ENCODE data around the gene USP26.
"Not testable (repeated sequence)": the region's sequence is repeated elsewhere in the genome, so short reads cannot be mapped to it uniquely, and the experiment has no call there.

Gene USP26

DNA sequence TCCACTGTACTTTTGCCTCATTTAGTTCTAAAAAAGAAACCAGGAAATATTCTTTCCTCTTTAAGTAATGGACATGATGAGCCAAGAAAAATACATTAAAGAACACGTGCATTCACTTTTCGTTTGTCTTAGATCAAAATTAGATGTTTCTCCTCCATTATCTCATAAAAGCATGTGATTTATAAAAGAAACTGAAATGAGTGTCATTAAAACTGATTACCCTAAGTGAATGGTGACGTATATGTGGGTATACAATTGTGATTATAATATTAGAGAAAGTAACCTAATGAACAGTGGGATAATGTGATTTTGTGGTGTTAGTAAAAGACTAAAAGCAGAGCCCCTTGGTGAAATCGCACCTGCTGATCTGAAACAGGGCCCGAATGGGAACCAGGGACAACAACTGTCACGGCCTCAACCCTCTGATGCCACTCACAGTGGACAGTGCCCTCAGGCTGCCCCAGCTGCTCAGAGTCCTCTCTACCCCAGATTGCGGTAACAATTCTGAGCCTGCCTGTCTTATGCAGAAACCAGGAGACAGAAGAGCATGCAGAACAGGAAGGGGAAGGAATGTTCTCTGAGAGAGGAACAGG lies 112.8 kb downstream of the USP26 start:
- DNase-seq: no peak
- no peak overlapping the region for H3K27ac ChIP-seq (ENCODE audit: insufficient read depth, low read length, poor library complexity, severe bottlenecking)
- no peaks in the 10 kb centered on the region for H3K9me3 ChIP-seq (ENCODE audit: control insufficient read depth, low read length)
- H3K36me3 ChIP-seq (ENCODE audit: control insufficient read depth, insufficient read depth, low read length): no peaks in the 10 kb centered on the region
- H3K4me1 ChIP-seq (ENCODE audit: control insufficient read depth, insufficient read depth, low read length, poor library complexity, severe bottlenecking): no peaks in the 10 kb centered on the region
- no peaks in the 10 kb centered on the region for H3K27me3 ChIP-seq (replicated peaks; ENCODE audit: control insufficient read depth, insufficient read depth, low read length, poor library complexity, severe bottlenecking)
- H3K4me3 ChIP-seq (ENCODE audit: insufficient read depth, low read depth, low read length, poor library complexity, severe bottlenecking): no peak overlapping the region

DNA sequence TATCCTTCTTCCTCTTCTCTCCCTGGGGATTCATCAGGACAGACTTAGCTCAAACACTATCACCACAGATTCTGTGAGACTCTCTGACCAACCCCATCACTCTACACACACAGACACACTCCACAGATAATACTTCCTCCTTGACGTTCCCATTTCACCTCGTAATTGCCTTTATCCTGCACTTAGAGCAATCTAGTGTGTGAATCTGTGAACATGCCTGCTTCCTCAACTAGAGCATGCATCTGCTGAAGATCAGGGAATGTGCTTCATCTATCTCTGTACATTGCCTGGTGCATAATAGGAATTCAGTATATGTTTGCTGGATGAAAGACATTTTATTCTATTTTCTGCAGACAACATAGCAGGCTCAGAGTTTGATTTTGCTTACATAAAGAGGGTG lies 113.4 kb downstream of the USP26 start:
- no peaks in the 10 kb centered on the region for H3K4me1 ChIP-seq (ENCODE audit: control insufficient read depth, insufficient read depth, low read length, poor library complexity, severe bottlenecking)
- H3K36me3 ChIP-seq (ENCODE audit: control insufficient read depth, insufficient read depth, low read length): no peaks in the 10 kb centered on the region
- H3K4me3 ChIP-seq (ENCODE audit: insufficient read depth, low read depth, low read length, poor library complexity, severe bottlenecking): no peak overlapping the region
- H3K27me3 ChIP-seq (replicated peaks; ENCODE audit: control insufficient read depth, insufficient read depth, low read length, poor library complexity, severe bottlenecking): no peaks in the 10 kb centered on the region
- no peak overlapping the region for H3K27ac ChIP-seq (ENCODE audit: insufficient read depth, low read length, poor library complexity, severe bottlenecking)
- H3K9me3 ChIP-seq (ENCODE audit: control insufficient read depth, low read length): no peaks in the 10 kb centered on the region
- DNase-seq: no peak

DNA sequence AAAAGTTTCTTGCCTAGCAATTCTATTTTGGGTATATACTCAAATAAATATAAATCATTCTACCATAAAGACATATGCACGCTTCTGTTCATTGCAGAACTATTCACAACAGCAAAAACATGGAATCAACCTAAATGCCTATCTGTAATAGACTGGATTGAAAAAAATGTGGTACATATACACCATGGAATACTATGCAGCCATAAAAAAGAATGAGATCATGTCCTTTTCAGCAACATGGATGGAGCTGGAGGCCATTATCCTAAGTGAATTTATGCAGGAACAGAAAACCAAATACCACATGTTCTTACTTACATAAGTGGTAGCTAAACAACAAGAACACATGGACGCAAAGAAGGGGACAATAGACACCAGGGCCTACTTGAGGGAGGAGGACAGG lies 116.9 kb downstream of the USP26 start:
- H3K36me3 ChIP-seq (ENCODE audit: control insufficient read depth, insufficient read depth, low read length); H3K27me3 ChIP-seq (replicated peaks; ENCODE audit: control insufficient read depth, insufficient read depth, low read length, poor library complexity, severe bottlenecking); H3K27ac ChIP-seq (ENCODE audit: insufficient read depth, low read length, poor library complexity, severe bottlenecking); H3K4me3 ChIP-seq (ENCODE audit: insufficient read depth, low read depth, low read length, poor library complexity, severe bottlenecking); H3K4me1 ChIP-seq (ENCODE audit: control insufficient read depth, insufficient read depth, low read length, poor library complexity, severe bottlenecking); H3K9me3 ChIP-seq (ENCODE audit: control insufficient read depth, low read length); DNase-seq: not testable (repeated sequence)

All from effector memory CD4-positive, alpha-beta T cell (primary cell).